B cell (primary cell): Measurements from ENCODE around the gene PITHD1. TPM values are rescaled to one million over a fixed set of nuclear protein-coding genes. Genes with fewer than 3 reads are reported as not detected.

ENCODE experiments used
- ATAC-seq: fragments of 200-7000 bp; cut with Tn5 transposase; one replicate; pipeline ENCODE4 v1.10.0; 2021; ENCODE audit warnings: low read depth, mild to moderate bottlenecking, moderate number of reproducible peaks, moderate library complexity
- CTCF ChIA-PET: fragments of 350-600 bp; sonication (Branson Sonifier 250); formaldehyde crosslinking; loops from one replicate; lab custom pipeline; 2021; ENCODE audit warnings: antibody characterized with exemption, inconsistent platforms; lab: Charles Lee
- POLR2A ChIA-PET: fragments of 350-600 bp; sonication (Branson Sonifier 250); formaldehyde crosslinking; loops from one replicate; lab custom pipeline; 2021; ENCODE audit warnings: antibody characterized with exemption; lab: Charles Lee
- DNase-seq: peaks from one replicate; pipeline ENCODE4 v3.0.0; 2013
- H2AFZ ChIP-seq: 2 replicates; pipeline ENCODE4 v1.6.1; 2012; ENCODE audit warnings: mild to moderate bottlenecking, low read depth, low read length; ENCODE audit not compliant: insufficient read depth, poor library complexity, severe bottlenecking
- H3K27ac ChIP-seq, 2 donors: 1 replicate in 1 of 2; 2 replicates in 1 of 2; pipeline ENCODE4 v1.5.1; 2012 to 2013; ENCODE audit warnings: low read length in 2 of 2, mild to moderate bottlenecking in 2 of 2, moderate library complexity in 1 of 2
- H3K27me3 ChIP-seq, 4 experiments: fragments of 200-600 bp in 1 of 4; sonication (generic) in 1 of 4; replicated peaks in 1 of 4; 1 replicate in 2 of 4; 2 replicates in 2 of 4; pipeline versions ENCODE4 v1.6.1 to v1.7.0; 2013 to 2016; ENCODE audit warnings: low read length in 3 of 4, mild to moderate bottlenecking in 2 of 4, mixed read lengths in 1 of 4, moderate library complexity in 1 of 4; ENCODE audit not compliant: insufficient read depth in 4 of 4, control insufficient read depth in 3 of 4; ENCODE audit errors: control extremely low read depth in 1 of 4
- H3K36me3 ChIP-seq, 2 experiments: replicated peaks in 1 of 2; 1 replicate in 1 of 2; 2 replicates in 1 of 2; pipeline versions ENCODE4 v1.6.1 to v1.7.1; 2013; ENCODE audit warnings: low read length in 1 of 2; ENCODE audit not compliant: insufficient read depth in 2 of 2, control insufficient read depth in 1 of 2; ENCODE audit errors: control extremely low read depth in 1 of 2, extremely low read depth in 1 of 2
- H3K4me1 ChIP-seq, 2 donors: fragments of 200-600 bp in 1 of 2; sonication (generic) in 1 of 2; 1 replicate in 1 of 2; 2 replicates in 1 of 2; pipeline versions ENCODE4 v1.5.1 to v1.6.1; 2013 to 2017; ENCODE audit warnings: low read length in 2 of 2; ENCODE audit not compliant: control insufficient read depth in 2 of 2, insufficient read depth in 2 of 2
- H3K4me2 ChIP-seq: replicated peaks from 2 replicates; pipeline ENCODE3; 2012; ENCODE audit warnings: mild to moderate bottlenecking, low read depth, low read length; ENCODE audit not compliant: poor library complexity, severe bottlenecking
- H3K4me3 ChIP-seq, 5 experiments: fragments of 200-600 bp in 1 of 5; sonication (generic) in 1 of 5; 1 replicate in 3 of 5; 2 replicates in 2 of 5; pipeline versions ENCODE4 v1.5.1 to v1.7.0; 2011 to 2016; ENCODE audit warnings: low read length in 4 of 5, mild to moderate bottlenecking in 4 of 5, low read depth in 2 of 5, control low read depth in 1 of 5, moderate library complexity in 1 of 5; ENCODE audit not compliant: insufficient read depth in 1 of 5; ENCODE audit errors: control extremely low read depth in 1 of 5, extremely low read depth in 1 of 5
- H3K79me2 ChIP-seq: fragments of 200-600 bp; sonication (generic); one replicate; pipeline ENCODE4 v1.6.0; 2016; ENCODE audit warnings: low read length; ENCODE audit not compliant: control insufficient read depth, insufficient read depth
- H3K9ac ChIP-seq: fragments of 200-600 bp; sonication (generic); 2 replicates; pipeline ENCODE4 v1.6.1; 2017; ENCODE audit warnings: mild to moderate bottlenecking, low read length, moderate library complexity
- H3K9me3 ChIP-seq, 3 donors: one replicate each; pipeline versions ENCODE4 v1.6.1 to v1.7.1; 2013; ENCODE audit warnings: low read length in 2 of 3; ENCODE audit not compliant: control insufficient read depth in 2 of 3, insufficient read depth in 1 of 3; ENCODE audit errors: control extremely low read depth in 1 of 3
- H4K20me1 ChIP-seq: 2 replicates; pipeline ENCODE4 v1.6.0; 2012; ENCODE audit warnings: mild to moderate bottlenecking, low read length; ENCODE audit not compliant: insufficient read depth, control insufficient read depth, poor library complexity, severe bottlenecking
- H3K27ac Mint-ChIP-seq: one replicate; pipeline ENCODE4 v1.8.0; 2021; ENCODE audit warnings: mixed read lengths
- H3K27me3 Mint-ChIP-seq: one replicate; pipeline ENCODE4 v1.8.0; 2021; ENCODE audit warnings: mixed read lengths
- H3K4me1 Mint-ChIP-seq: one replicate; pipeline ENCODE4 v1.8.0; 2021; ENCODE audit warnings: mixed read lengths
- H3K4me3 Mint-ChIP-seq: one replicate; pipeline ENCODE4 v1.8.0; 2021; ENCODE audit warnings: mixed read lengths
- H3K9me3 Mint-ChIP-seq: one replicate; pipeline ENCODE4 v1.8.0; 2022; ENCODE audit warnings: mixed read lengths; ENCODE audit not compliant: insufficient read depth
- CTCF ChIP-seq: fragments of 200-600 bp; IDR thresholded peaks from one replicate; pipeline ENCODE4 v1.8.0; 2022; ENCODE audit warnings: antibody characterized with exemption, mild to moderate bottlenecking
- EZH2 ChIP-seq: IDR thresholded peaks from 2 replicates; pipeline ENCODE4 v1.6.1; 2012; ENCODE audit warnings: borderline replicate concordance, low read depth, mild to moderate bottlenecking, moderate library complexity, low read length; ENCODE audit not compliant: insufficient read depth, poor library complexity, severe bottlenecking
- WGBS: methylation state at CpG from one replicate; pipeline ENCODE4 v1.1.5; 2013; ENCODE audit warnings: missing lambda C conversion rate; ENCODE audit not compliant: insufficient coverage; 5-methylcytosine and 5-hydroxymethylcytosine counted together
- intact Hi-C: fragments of 100-400 bp; cut with micrococcal nuclease; formaldehyde crosslinking; loops from one replicate; pipeline ENCODE4 v1.10.0; 2022
- polyA plus RNA-seq: library from polyadenylated mRNA; depleted of rRNA; stranded (reverse); fragments of >200 nt; gene quantifications from 2 replicates; pipeline ENCODE4 v1.2.3, GENCODE V29; 2012
- total RNA-seq, 2 donors: library from RNA; stranded (reverse); fragments of 120-200 nt in 1 of 2; gene quantifications; 1 replicate in 1 of 2; 2 replicates in 1 of 2; pipeline versions ENCODE4 v1.2.3 to v1.2.4, GENCODE V29; 2013 to 2022

The PITHD1 gene
- total and polyA plus RNA-seq, 2 donors (not counting 1 experiment from before 2014, with no cell fraction given), result 32.4 to 62.2 TPM

DNA sequence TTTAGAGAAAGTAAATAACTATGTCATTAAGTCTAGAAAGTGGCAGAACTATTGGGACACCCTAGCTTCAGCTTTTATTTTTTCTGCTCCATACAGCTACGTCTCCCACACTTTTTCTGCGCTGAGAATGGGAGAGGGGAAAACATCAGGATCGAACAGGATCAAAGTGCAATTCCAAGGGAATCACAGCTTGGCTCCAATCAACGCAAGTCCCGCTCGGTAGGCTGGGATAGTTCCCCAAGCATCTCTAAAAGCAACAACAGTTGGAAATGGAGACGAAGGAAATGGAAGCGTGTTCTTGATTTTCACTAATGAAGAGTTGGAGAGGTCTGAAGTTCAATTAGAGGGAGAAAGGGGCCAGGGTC lies 46.5 kb downstream of the PITHD1 start:
- Histone ChIP-seq H3K4me1 (peaks cover 10 to 14% of the 10 kb centered on the region in 2 donors), H4K20me1 (no peaks in the 10 kb centered on the region), H2AFZ (peak overlapping the region; percentile 88), H3K4me2 (peak overlapping the region; percentile 94), H3K36me3 (peaks cover 0 to 7% of the 10 kb centered on the region in 2 experiments), H3K27me3 (no peaks in the 10 kb centered on the region), H3K79me2 (peaks cover 12% of the 10 kb centered on the region), H3K27ac (peak overlapping the region; percentile 81 to 97), H3K9ac (peak overlapping the region; percentile 97), H3K9me3 (no peaks in the 10 kb centered on the region), H3K4me3 (peak overlapping the region; percentile 76 to 95 (median 93))
- Mint-ChIP-seq H3K9me3 (no peaks in the 10 kb centered on the region), H3K27me3 (no peaks in the 10 kb centered on the region), H3K4me1 (peaks cover 22% of the 10 kb centered on the region), H3K27ac (peak overlapping the region; percentile 98), H3K4me3 (peak overlapping the region; percentile 96)
- TF ChIP-seq CTCF, result no peak
- no peak for TF ChIP-seq EZH2
- WGBS, result 0% methylated on average over 3 of the region's 8 CpGs
- DNase-seq, result no peak
- intact Hi-C loops, result loop anchor here (1.0 to 5.0 kb wide), 6 partner anchors 14 to 156 kb away; partner anchors contain the start of genes FUCA1, GALE and SRSF10
- POLR2A ChIA-PET, result interaction anchor here (0.6 to 1.9 kb wide), 5 partner anchors 10 to 53 kb away, joined by 3 to 13 read pairs (median 3); no protein-coding TSS in a partner anchor
- CTCF ChIA-PET, result interaction anchor here (1.1 to 5.1 kb wide), 4 partner anchors 13 to 89 kb away, joined by 3 to 64 read pairs (median 4); no protein-coding TSS in a partner anchor
- no peak for ATAC-seq
